GM12892 (cell line): ENCODE results near the gene TTC39B.

ENCODE experiments used
- POLR2A ChIP-seq: IDR thresholded peaks from 2 replicates; pipeline ENCODE4 v1.6.1; 2011; ENCODE audit warnings: low read depth, low read length, control low read depth
- TAF1 ChIP-seq: IDR thresholded peaks from 2 replicates; pipeline ENCODE4 v1.6.1; 2011; ENCODE audit warnings: low read depth, mild to moderate bottlenecking, control low read depth, low read length, borderline replicate concordance

- no peak for TF ChIP-seq POLR2A
- no peak for TF ChIP-seq TAF1
These were observed 126.9 kb downstream of the TTC39B start for GRCh38 chr9:15180124-15180523.
